ENCODE data around the gene TMA7B. TPM values are rescaled to one million over a fixed set of nuclear protein-coding genes. Genes with fewer than 3 reads are reported as not detected.
"Not testable (repeated sequence)": the region's sequence is repeated elsewhere in the genome, so short reads cannot be mapped to it uniquely, and the experiment has no call there.

Gene TMA7B
- total RNA-seq, 1 donor from 2014 or later = not detected

- TF ChIP-seq, protein P1, sequence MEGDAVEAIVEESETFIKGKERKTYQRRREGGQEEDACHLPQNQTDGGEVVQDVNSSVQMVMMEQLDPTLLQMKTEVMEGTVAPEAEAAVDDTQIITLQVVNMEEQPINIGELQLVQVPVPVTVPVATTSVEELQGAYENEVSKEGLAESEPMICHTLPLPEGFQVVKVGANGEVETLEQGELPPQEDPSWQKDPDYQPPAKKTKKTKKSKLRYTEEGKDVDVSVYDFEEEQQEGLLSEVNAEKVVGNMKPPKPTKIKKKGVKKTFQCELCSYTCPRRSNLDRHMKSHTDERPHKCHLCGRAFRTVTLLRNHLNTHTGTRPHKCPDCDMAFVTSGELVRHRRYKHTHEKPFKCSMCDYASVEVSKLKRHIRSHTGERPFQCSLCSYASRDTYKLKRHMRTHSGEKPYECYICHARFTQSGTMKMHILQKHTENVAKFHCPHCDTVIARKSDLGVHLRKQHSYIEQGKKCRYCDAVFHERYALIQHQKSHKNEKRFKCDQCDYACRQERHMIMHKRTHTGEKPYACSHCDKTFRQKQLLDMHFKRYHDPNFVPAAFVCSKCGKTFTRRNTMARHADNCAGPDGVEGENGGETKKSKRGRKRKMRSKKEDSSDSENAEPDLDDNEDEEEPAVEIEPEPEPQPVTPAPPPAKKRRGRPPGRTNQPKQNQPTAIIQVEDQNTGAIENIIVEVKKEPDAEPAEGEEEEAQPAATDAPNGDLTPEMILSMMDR (IDR thresholded peaks at IDR 0.05) = no peak
- H3K27me3 Mint-ChIP-seq (ENCODE audit: low read depth) = peaks cover 9% of the 10 kb centered on the region
- no peak overlapping the region for H3K27ac Mint-ChIP-seq (ENCODE audit: unreplicated experiment)
- H3K36me3 Mint-ChIP-seq (ENCODE audit: low read depth) = no peaks in the 10 kb centered on the region
- no peak for DNase-seq (ENCODE audit: low spot score)
- H3K9me3 Mint-ChIP-seq (ENCODE audit: low read depth) = no peaks in the 10 kb centered on the region
- H3K4me1 Mint-ChIP-seq (ENCODE audit: low read depth) = peaks cover 6% of the 10 kb centered on the region
- H3K4me3 Mint-ChIP-seq (ENCODE audit: unreplicated experiment) = no peak overlapping the region
Measured at GRCh38 chr22:39991159-39991860, 31.1 kb downstream of the TMA7B start.

GRCh38 chr22:39992088-39992826, 32.1 kb downstream of the TMA7B start:
- peaks cover 10% of the 10 kb centered on the region for H3K4me1 Mint-ChIP-seq (ENCODE audit: low read depth)
- H3K4me3 Mint-ChIP-seq (ENCODE audit: unreplicated experiment) = no peak overlapping the region
- no peaks in the 10 kb centered on the region for H3K9me3 Mint-ChIP-seq (ENCODE audit: low read depth)
- no peak overlapping the region for H3K27ac Mint-ChIP-seq (ENCODE audit: unreplicated experiment)
- H3K27me3 Mint-ChIP-seq (ENCODE audit: low read depth) = peaks cover 9% of the 10 kb centered on the region
- TF ChIP-seq, protein P1 (IDR thresholded peaks at IDR 0.05) = no peak
- no peak for DNase-seq (ENCODE audit: low spot score)
- no peaks in the 10 kb centered on the region for H3K36me3 Mint-ChIP-seq (ENCODE audit: low read depth)

GRCh38 chr22:39992894-39993293, 32.7 kb downstream of the TMA7B start:
- H3K27me3 Mint-ChIP-seq (ENCODE audit: low read depth); H3K36me3 Mint-ChIP-seq (ENCODE audit: low read depth); H3K9me3 Mint-ChIP-seq (ENCODE audit: low read depth); DNase-seq (ENCODE audit: low spot score); H3K27ac Mint-ChIP-seq (ENCODE audit: unreplicated experiment); H3K4me3 Mint-ChIP-seq (ENCODE audit: unreplicated experiment): not testable (repeated sequence)
- H3K4me1 Mint-ChIP-seq (ENCODE audit: low read depth) = peaks cover 17% of the 10 kb centered on the region

DNA sequence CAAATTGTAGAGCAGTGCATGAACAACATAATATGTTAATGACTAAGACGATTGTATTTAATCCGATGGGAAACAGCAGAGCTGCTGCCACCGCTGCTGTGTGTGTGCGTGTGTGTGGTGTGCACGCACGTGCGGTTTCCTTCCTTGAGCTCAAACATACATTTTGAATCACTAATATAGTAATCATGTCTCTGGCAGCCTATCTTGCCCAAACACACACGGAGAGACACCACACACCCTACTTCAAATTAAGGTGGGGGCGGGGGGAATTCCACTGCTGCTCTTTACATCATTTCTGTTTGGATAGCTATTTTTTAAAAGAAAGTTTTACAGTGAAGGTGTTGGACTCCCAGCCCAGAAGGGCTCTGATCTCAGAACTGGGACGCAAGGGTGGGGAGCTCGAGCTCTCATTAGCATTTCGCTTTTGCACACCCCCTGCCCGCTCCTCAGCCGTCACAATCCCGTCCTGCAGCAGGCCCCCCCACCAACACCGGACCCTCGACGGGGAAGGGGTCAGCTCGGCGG, 33.9 kb downstream of the TMA7B start:
- Mint-ChIP-seq H3K27me3 (ENCODE audit: low read depth) (peaks cover 2% of the 10 kb centered on the region), H3K27ac (ENCODE audit: unreplicated experiment) (no peak overlapping the region), H3K4me1 (ENCODE audit: low read depth) (peaks cover 21% of the 10 kb centered on the region), H3K9me3 (ENCODE audit: low read depth) (no peaks in the 10 kb centered on the region), H3K36me3 (ENCODE audit: low read depth) (no peaks in the 10 kb centered on the region), H3K4me3 (ENCODE audit: unreplicated experiment) (no peak overlapping the region)
- TF ChIP-seq, protein P1 (IDR thresholded peaks at IDR 0.05) = no peak
- no peak for DNase-seq (ENCODE audit: low spot score)

DNA sequence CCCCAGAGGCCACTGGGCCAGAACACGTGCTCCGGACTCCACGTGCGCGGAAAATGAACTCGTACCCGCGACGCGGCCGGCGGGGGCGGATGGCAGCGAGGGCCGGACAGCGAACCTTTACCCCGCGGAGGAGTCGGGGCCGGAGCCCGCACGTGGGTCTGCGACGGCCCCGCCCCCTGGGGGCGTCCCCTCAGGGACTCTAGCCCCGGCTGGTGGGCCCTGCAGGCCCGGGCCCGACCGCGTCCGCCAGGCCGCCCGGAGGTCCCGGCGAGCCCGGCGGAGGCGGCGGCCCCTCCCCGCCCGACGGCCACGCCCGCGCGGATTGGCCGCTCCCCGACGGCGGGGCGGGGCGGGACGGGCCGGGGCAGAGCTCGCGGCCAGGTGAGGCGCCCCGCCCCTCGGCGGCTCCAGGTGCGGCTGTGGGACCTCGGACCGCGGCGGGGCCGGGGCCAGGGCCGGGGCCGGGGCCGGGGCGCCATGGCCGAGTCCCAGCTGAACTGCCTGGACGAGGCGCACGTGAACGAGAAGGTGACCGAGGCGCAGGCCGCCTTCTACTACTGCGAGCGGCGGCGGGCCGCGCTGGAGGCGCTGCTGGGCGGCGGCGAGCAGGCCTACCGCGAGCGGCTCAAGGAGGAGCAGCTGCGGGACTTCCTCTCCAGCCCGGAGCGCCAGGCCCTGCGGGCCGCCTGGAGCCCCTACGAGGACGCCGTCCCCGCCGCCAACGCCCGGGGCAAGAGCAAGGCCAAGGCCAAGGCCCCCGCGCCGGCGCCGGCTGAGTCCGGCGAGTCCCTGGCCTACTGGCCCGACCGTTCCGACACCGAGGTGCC, 34.6 kb downstream of the TMA7B start, which contains the start of gene FAM83F:
TSS of gene FAM83F (plus strand) at position 389 of the 827 bp plus-strand sequence. CDS start at position 478, 89 bp downstream.
- Mint-ChIP-seq H3K27ac (ENCODE audit: unreplicated experiment) (no peak within 1 kb of the TSS), H3K27me3 (ENCODE audit: low read depth) (peaks cover 2% of the 10 kb centered on the region), H3K36me3 (ENCODE audit: low read depth) (no peaks in the 10 kb centered on the region), H3K4me3 (ENCODE audit: unreplicated experiment) (no peak within 1 kb of the TSS), H3K9me3 (ENCODE audit: low read depth) (no peaks in the 10 kb centered on the region), H3K4me1 (ENCODE audit: low read depth) (peaks cover 25% of the 10 kb centered on the region)
- TF ChIP-seq, protein P1 (IDR thresholded peaks at IDR 0.05) = no peak
- DNase-seq (ENCODE audit: low spot score) = no peak
